GM18499 (cell line): ENCODE measurements around the gene SLC22A5.
"Not testable (repeated sequence)": the region's sequence is repeated elsewhere in the genome, so short reads cannot be mapped to it uniquely, and the experiment has no call there.

ENCODE experiments used
- ATAC-seq: cut with Tn5 transposase; IDR thresholded peaks from one replicate; pipeline ENCODE4 v1.9.1; 2021; ENCODE audit warnings: moderate number of reproducible peaks; ENCODE audit not compliant: insufficient read depth, unreplicated experiment

The SLC22A5 gene

GRCh38 chr5:132386644-132387286 lies 17.3 kb downstream of the SLC22A5 start:
- ATAC-seq: peak; percentile 77

DNA sequence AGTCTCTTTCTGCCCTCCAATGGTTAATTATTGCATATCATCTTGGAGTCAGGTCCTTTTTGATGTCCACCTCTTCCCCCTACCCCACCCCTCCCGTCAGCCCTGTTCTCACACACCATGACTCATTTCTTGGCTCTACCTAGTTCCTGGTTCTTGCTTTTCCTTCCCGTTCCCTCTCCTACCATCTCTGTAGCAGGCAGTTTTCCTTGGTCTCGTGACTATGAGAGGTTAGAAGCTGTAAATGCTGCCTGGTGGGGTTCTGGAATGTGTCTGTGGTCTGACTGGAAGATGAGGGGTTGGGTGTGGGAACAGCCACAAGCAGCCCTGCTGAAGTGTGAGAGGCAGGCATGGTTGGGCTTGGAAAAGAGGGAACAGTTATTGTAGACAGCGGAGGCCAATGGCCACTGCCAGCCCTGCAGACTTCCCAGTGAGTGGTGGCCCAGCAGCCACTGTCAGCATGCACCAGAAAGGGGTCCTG lies 18.2 kb downstream of the SLC22A5 start:
- ATAC-seq: no peak

- no peak for ATAC-seq
These were observed 18.9 kb downstream of the SLC22A5 start for GRCh38 chr5:132388244-132389050.

DNA sequence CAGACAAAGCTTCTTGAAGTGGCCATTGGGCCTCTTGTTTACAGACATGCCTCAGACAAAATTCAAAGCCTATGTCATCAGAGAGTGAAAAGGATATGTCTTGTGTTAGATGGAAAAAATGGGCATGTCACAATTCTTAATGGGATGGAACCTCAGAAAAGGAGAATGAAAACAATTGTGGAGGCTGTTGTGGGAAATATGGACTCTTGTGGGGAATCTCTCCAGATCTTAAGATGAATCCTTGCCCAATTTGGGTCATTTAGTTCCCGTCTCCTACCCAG lies 19.5 kb downstream of the SLC22A5 start:
- no peak for ATAC-seq

DNA sequence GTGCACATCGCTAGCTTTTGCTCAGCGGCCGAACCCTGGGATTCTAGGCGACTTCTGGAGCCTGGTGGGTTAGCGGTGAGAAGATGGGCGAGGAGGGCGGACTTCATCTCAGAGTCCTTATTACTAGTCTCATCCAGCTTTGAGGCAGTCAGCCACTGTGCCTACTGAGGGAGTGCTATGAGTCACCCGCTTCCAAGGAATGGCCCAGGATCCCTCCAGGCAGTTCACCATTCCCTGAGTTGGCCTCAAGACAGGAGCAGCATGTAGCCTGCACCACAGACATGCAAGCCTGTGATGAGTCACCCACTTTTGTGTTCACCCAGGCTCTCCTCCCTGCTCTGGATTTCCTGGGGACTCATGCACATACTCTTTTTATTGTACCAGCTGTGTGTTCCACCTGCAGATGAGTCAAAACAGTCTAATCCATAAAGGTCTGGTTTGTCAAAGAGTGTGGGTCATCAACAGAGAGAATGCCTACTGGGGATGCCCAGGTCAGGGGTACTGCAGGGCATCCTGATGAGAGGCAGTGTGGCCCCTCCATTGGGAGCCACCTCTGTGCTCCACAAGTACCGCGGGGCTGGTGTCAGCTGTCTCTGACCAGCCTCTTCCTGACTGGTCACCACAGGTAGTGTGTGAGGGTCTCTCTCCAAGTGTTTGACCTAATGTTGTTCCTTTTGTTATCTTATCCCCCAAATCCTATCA lies 20.2 kb downstream of the SLC22A5 start:
- no peak for ATAC-seq

- no peak for ATAC-seq
These were observed 21.7 kb downstream of the SLC22A5 start for GRCh38 chr5:132391247-132391646.

GRCh38 chr5:132391870-132392269 lies 22.4 kb downstream of the SLC22A5 start:
- ATAC-seq: no peak

DNA sequence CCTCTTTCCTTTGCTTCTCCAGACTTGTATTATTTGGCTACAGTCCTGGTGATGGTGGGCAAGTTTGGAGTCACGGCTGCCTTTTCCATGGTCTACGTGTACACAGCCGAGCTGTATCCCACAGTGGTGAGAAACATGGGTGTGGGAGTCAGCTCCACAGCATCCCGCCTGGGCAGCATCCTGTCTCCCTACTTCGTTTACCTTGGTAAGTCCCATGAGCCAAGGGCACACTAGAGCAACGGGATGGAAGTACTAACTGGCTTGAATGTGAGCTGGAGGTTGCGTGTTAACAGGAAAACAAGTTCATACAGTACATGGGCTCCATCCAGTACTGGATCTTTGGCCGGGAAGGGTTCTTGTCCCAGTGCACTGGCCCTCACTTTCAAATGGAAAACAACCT lies 22.9 kb downstream of the SLC22A5 start:
- no peak for ATAC-seq

- ATAC-seq: no peak
These were observed 23.7 kb downstream of the SLC22A5 start for GRCh38 chr5:132392978-132393825.

DNA sequence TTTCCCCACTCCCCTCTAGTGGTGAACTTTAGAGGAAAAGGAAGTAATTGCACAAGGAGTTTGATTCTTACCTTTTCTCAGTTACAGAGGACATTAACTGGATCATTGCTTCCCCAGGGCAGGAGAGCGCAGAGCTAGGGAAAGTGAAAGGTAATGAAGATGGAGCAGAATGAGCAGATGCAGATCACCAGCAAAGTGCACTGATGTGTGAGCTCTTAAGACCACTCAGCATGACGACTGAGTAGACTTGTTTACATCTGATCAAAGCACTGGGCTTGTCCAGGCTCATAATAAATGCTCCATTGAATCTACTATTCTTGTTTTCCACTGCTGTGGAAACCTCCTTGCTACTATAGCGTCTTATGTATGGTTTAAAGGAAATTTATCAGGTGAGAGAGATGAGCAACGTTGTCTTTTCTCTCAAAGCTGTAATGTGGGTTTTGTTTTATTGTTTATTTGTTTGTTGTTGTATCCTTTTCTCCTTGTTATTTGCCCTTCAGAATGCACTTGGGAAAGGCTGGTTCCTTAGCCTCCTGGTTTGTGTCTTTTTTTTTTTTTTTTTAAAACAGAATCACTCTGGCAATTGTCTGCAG lies 25.3 kb downstream of the SLC22A5 start:
- no peak for ATAC-seq

GRCh38 chr5:132396589-132397031 lies 27.1 kb downstream of the SLC22A5 start:
- ATAC-seq: no peak

GRCh38 chr5:132397224-132397623 lies 27.7 kb downstream of the SLC22A5 start:
- no peak for ATAC-seq

DNA sequence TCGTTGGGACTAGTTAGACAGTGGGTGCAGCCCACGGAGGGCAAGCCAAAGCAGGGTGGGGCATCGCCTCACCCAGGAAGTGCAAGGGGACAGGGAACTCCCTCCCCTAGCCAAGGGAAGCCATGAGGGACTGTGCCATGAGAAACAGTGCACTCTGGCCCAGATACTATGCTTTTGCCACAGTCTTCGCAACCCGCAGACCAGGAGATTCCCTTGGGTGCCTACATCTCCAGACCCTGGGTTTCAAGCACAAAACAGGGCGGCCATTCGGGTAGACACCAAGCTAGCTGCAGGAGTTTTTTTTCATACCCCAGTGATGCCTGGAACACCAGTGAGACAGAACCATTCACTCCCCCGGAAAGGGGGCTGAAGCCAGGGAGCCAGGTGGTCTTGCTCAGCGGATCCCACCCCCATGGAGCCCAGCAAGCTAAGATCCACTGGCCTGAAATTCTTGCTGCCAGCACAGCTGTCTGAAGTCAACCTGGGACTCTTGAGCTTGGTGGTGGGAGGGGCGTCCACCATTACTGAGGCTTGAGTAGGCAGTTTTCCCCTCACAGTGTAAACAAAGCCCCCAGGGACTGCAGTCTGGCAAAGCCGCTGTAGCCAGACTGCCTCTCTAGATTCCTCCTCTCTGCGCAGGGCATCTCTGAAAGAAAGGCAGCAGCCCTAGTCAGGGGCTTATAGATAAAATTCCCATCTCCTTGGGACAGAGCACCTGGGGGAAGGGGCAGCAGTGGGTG lies 28.6 kb downstream of the SLC22A5 start:
- ATAC-seq: not testable (repeated sequence)

DNA sequence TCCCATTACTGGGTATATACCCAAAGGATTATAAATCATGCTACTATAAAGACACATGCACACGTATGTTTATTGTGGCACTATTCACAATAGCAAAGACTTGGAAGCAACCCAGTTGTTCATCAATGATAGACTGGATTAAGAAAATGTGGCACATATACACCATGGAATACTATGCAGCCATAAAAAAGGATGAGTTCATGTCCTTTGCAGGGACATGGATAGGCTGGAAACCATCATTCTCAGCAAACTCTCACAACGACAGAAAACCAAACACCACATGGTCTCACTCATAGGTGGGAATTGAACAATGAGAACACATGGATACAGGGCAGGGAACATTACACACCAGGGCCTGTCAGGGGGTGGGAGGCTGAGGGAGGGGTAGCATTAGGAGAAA lies 34.5 kb downstream of the SLC22A5 start:
- ATAC-seq: not testable (repeated sequence)

GRCh38 chr5:132405646-132406045 lies 36.1 kb downstream of the SLC22A5 start:
- no peak for ATAC-seq

DNA sequence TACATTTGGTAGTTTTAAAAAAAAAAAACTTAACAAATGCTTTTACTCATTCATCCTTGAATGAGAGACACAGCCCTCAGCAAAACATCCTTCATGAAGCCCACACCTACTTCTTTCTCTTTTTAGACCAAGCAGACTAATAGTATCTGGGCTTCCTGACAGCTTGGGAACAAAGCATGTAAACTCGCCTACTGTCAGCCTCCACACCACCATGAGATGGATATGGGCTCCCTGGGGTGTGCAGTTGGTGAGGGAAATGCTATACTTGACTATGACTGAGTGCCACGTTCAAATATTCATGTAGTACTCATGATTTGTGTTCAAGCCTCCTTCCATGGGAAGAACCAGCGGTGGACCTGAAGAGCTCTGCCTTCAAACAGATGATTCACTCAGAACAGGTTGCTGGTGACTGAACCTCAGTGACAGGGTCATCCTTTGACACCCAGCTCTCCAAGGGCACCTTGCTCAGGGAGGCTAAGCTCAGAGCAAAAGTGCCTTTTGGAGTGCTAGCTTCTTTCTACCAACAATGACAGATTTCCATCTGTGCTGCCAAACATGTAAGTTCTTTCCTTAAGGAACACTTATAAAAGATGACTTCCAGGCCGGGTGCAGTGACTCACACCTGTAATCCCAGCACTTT lies 36.8 kb downstream of the SLC22A5 start:
- no peak for ATAC-seq

- ATAC-seq: no peak
These were observed 38.5 kb downstream of the SLC22A5 start for GRCh38 chr5:132407970-132408369.

DNA sequence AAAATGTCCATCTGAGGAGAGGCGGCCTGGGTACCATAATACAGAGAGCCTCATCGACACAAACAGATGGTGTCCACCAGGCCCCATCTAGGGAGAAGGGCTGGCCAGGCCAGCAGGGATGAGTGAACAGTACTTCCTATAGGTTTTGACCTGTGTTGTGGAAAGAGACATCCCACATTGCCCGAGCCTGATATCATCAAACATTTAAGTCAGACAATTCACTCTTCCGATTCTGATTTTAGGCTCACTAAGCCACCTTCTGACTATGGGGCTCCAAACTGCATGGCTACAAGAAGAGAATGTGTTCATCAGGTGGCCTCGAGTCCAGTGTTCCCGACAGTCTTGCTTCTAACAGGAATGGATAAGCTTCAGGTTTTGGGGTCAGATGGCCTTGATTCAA lies 38.9 kb downstream of the SLC22A5 start:
- ATAC-seq: no peak

DNA sequence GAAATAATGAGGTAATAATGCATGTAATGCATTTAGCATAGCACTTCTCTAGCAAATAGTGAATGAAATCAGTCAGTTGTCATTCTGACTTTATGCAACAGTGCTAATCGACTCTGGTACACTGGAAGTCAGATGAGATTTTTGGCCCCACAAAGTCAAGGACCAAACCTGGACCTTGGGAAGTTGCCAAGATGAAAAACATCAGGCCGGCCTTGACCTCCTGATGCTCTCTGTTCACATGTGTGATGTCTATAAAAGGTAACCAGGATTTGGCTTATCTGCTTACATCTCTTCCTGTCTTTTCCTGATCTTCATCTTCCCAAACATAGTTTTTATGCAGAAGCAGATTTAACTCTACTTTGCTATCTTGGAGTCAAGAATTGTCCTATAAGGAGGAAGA lies 39.5 kb downstream of the SLC22A5 start:
- ATAC-seq: no peak
